Kidney (tissue), 14 donors: ENCODE measurements around the gene PDE6D. TPM values are rescaled to one million over a fixed set of nuclear protein-coding genes. Genes with fewer than 3 reads are reported as not detected.

Source experiments
- DNase-seq, 5 donors: peaks; one replicate each; pipeline ENCODE4 v3.0.0-alpha.2; 2013 to 2020
- FAIRE-seq: peaks from 2 replicates; lab custom pipeline; 2012; peaks lifted over from hg19 to GRCh38; lab: Jason Lieb, UNC
- H3K27ac ChIP-seq, 2 donors: one replicate each; pipeline ENCODE4 v1.7.0; 2013; ENCODE audit warnings: low read depth in 2 of 2, low read length in 2 of 2, inconsistent platforms in 1 of 2
- H3K27me3 ChIP-seq: one replicate; pipeline ENCODE4 v1.7.1; 2013; ENCODE audit warnings: low read length, inconsistent platforms; ENCODE audit not compliant: control insufficient read depth, insufficient read depth
- H3K36me3 ChIP-seq, 3 donors: one replicate each; pipeline versions ENCODE4 v1.7.0 to v1.7.1; 2013; ENCODE audit warnings: low read length in 3 of 3, control low read depth in 1 of 3, inconsistent platforms in 1 of 3; ENCODE audit not compliant: insufficient read depth in 3 of 3, control insufficient read depth in 2 of 3
- H3K4me1 ChIP-seq, 3 donors: one replicate each; pipeline versions ENCODE4 v1.7.0 to v1.7.1; 2013; ENCODE audit warnings: low read length in 3 of 3, inconsistent platforms in 1 of 3, low read depth in 1 of 3; ENCODE audit not compliant: control insufficient read depth in 2 of 3, insufficient read depth in 2 of 3
- H3K4me3 ChIP-seq, 3 donors: one replicate each; pipeline versions ENCODE4 v1.7.0 to v1.8.1; 2013; ENCODE audit warnings: low read length in 3 of 3, control low read depth in 1 of 3, inconsistent platforms in 1 of 3
- H3K9ac ChIP-seq, 3 donors: one replicate each; pipeline versions ENCODE4 v1.7.0 to v1.7.1; 2013; ENCODE audit warnings: low read length in 3 of 3, control low read depth in 1 of 3, inconsistent platforms in 1 of 3
- H3K9me3 ChIP-seq, 3 donors: one replicate each; pipeline versions ENCODE4 v1.7.0 to v1.7.1; 2013; ENCODE audit warnings: low read length in 3 of 3, control low read depth in 1 of 3, inconsistent platforms in 1 of 3; ENCODE audit not compliant: control insufficient read depth in 2 of 3, insufficient read depth in 1 of 3
- CTCF ChIP-seq: IDR thresholded peaks from 3 replicates; pipeline ENCODE4 v1.5.1; 2012; ENCODE audit warnings: mild to moderate bottlenecking, moderate library complexity, borderline replicate concordance; ENCODE audit not compliant: insufficient read depth; ENCODE audit errors: extremely low read depth
- intact Hi-C: fragments of 100-400 bp; cut with DNase I; formaldehyde crosslinking; loops from one replicate; pipeline ENCODE4 v1.11.1; 2022
- polyA plus RNA-seq: library from polyadenylated mRNA; stranded (reverse); fragments of 350-450 nt; fragmentation: Illumina TruSeq; extraction: RNeasy Lipid Tissue Mini Kit (QIAGEN cat#74804); gene quantifications from one replicate; pipeline ENCODE4 v1.2.3, GENCODE V29; 2014; ENCODE audit warnings: low read depth, low replicate concordance; ENCODE audit not compliant: insufficient read depth
- total RNA-seq: library from RNA; stranded (reverse); fragmentation: NEBNext Ultra II Directional; extraction: Animal tissue kit (Norgen Biotek cat#: 25700); gene quantifications from one replicate; pipeline ENCODE4 v1.2.1, GENCODE V29; 2021
- donor health status: control.
- donor health status: control.
- donor health status: control.
- donor health status: control.
- donor health status: control.
- donor health status: DM: yes; HTN: yes; CAD: no.
- donor health status: Normal renal cell carcinoma (clear cell type).

PDE6D gene
- total and polyA plus RNA-seq, 2 donors from 2014 or later, result 21.7 to 28.2 TPM

GRCh38 chr2:231785413-231785812 lies 4.3 kb upstream of the PDE6D start:
- Histone ChIP-seq H3K36me3 (peaks cover 0 to 15% (median 4%) of the 10 kb centered on the region in 3 donors), H3K27me3 (no peaks in the 10 kb centered on the region), H3K27ac (no peak overlapping the region), H3K4me3 (peak overlapping the region in 1 of 3 donors; percentile 75), H3K9ac (no peak overlapping the region), H3K9me3 (no peaks in the 10 kb centered on the region), H3K4me1 (peaks cover 0 to 20% (median 5%) of the 10 kb centered on the region in 3 donors)
- intact Hi-C loops, result no loop called here
- no peak for DNase-seq
- no peak for FAIRE-seq
- TF ChIP-seq CTCF, result no peak

GRCh38 chr2:231781798-231782726 lies 980 bp upstream of the PDE6D start:
- Histone ChIP-seq H3K4me1 (peaks cover 0 to 22% (median 0%) of the 10 kb centered on the region in 3 donors), H3K9me3 (no peaks in the 10 kb centered on the region), H3K27ac (peak overlapping the region; percentile 60 to 97), H3K27me3 (no peaks in the 10 kb centered on the region), H3K9ac (peak overlapping the region; percentile 76 to 94 (median 90)), H3K4me3 (peak overlapping the region; percentile 87 to 98 (median 97)), H3K36me3 (no peaks in the 10 kb centered on the region)
- FAIRE-seq, result no peak
- TF ChIP-seq CTCF, result no peak
- intact Hi-C loops, result no loop called here
- peak in 3 of 5 donors; percentile 14 to 69 (median 31) for DNase-seq

GRCh38 chr2:231780123-231780908 lies 766 bp downstream of the PDE6D start:
- no peak overlapping the region for H3K27ac ChIP-seq
- H3K27me3 ChIP-seq, result no peaks in the 10 kb centered on the region
- no peak for TF ChIP-seq CTCF
- H3K4me3 ChIP-seq, result peak overlapping the region; percentile 30 to 98 (median 87)
- peak overlapping the region in 1 of 3 donors; percentile 76 for H3K9ac ChIP-seq
- H3K9me3 ChIP-seq, result no peaks in the 10 kb centered on the region
- FAIRE-seq, result no peak
- DNase-seq, result peak; percentile 56 to 68 (median 64)
- peaks cover 0 to 13% (median 0%) of the 10 kb centered on the region in 3 donors for H3K4me1 ChIP-seq
- intact Hi-C loops, result no loop called here
- H3K36me3 ChIP-seq, result no peaks in the 10 kb centered on the region
